B cell (primary cell): ENCODE results near the gene C16orf54.

Experiments used
- EZH2 ChIP-seq: IDR thresholded peaks from 2 replicates; pipeline ENCODE4 v1.6.1; 2012; ENCODE audit warnings: borderline replicate concordance, low read depth, mild to moderate bottlenecking, moderate library complexity, low read length; ENCODE audit not compliant: insufficient read depth, poor library complexity, severe bottlenecking
- TF ChIP-seq, protein P1 (sequence below): fragments of 200-600 bp; IDR thresholded peaks from one replicate; pipeline ENCODE4 v1.8.0; 2022; ENCODE audit warnings: antibody characterized with exemption, mild to moderate bottlenecking

DNA sequence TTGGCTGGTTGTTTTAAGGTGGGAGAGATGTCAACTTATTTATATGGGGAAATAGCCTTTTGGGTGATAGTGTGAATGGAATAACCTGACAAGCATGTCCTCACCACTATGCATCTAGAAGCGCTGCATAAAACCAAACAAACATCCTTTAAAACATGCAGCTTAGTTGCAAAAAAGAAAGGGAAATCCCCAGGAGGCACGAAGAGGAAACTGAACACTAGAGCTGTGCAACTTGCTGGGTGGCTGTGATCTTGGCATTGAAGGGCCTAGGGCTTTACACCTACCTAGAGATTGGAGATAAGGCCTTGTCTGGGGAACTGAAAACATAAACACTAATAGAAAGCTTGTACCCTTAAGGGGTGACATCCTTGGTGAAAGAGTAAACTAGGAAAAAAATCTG is 7.3 kb downstream of the C16orf54 start:
- TF ChIP-seq, protein P1, sequence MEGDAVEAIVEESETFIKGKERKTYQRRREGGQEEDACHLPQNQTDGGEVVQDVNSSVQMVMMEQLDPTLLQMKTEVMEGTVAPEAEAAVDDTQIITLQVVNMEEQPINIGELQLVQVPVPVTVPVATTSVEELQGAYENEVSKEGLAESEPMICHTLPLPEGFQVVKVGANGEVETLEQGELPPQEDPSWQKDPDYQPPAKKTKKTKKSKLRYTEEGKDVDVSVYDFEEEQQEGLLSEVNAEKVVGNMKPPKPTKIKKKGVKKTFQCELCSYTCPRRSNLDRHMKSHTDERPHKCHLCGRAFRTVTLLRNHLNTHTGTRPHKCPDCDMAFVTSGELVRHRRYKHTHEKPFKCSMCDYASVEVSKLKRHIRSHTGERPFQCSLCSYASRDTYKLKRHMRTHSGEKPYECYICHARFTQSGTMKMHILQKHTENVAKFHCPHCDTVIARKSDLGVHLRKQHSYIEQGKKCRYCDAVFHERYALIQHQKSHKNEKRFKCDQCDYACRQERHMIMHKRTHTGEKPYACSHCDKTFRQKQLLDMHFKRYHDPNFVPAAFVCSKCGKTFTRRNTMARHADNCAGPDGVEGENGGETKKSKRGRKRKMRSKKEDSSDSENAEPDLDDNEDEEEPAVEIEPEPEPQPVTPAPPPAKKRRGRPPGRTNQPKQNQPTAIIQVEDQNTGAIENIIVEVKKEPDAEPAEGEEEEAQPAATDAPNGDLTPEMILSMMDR, result no peak
- no peak for TF ChIP-seq EZH2
